ENCODE data around the gene C19orf44.
A peak's percentile ranks its signal among the peaks of the same experiment; 100 is the strongest.
"Not testable (repeated sequence)": the region's sequence is repeated elsewhere in the genome, so short reads cannot be mapped to it uniquely, and the experiment has no call there.

Gene C19orf44

GRCh38 chr19:16495982-16496612 lies at the start of gene C19orf44, which contains the start of gene CALR3:
Gene C19orf44 (plus strand): TSS chr19:16496394. CDS start chr19:16500793, 4,399 bp downstream.
Gene CALR3 (minus strand): TSS chr19:16496167. CDS start chr19:16496129, 38 bp downstream.
- peak; percentile 94 for DNase-seq (ENCODE audit: low read depth, low spot score)

GRCh38 chr19:16446724-16447368 lies 49.3 kb upstream of the C19orf44 start:
- DNase-seq (ENCODE audit: low read depth, low spot score), result no peak

GRCh38 chr19:16448872-16449271 lies 47.3 kb upstream of the C19orf44 start:
- not testable (repeated sequence) for DNase-seq (ENCODE audit: low read depth, low spot score)

- no peak for DNase-seq (ENCODE audit: low read depth, low spot score)
Observed at GRCh38 chr19:16449330-16449961, 46.7 kb upstream of the C19orf44 start.

GRCh38 chr19:16452325-16452724 lies 43.9 kb upstream of the C19orf44 start:
- no peak for DNase-seq (ENCODE audit: low read depth, low spot score)

- DNase-seq (ENCODE audit: low read depth, low spot score), result no peak
Observed at GRCh38 chr19:16454351-16454918, 41.8 kb upstream of the C19orf44 start.

- no peak for DNase-seq (ENCODE audit: low read depth, low spot score)
Observed at GRCh38 chr19:16455489-16455888, 40.7 kb upstream of the C19orf44 start.

- DNase-seq (ENCODE audit: low read depth, low spot score), result no peak
Observed at GRCh38 chr19:16456652-16457194, 39.5 kb upstream of the C19orf44 start.

GRCh38 chr19:16457195-16457953 lies 38.8 kb upstream of the C19orf44 start:
- DNase-seq (ENCODE audit: low read depth, low spot score), result no peak

- DNase-seq (ENCODE audit: low read depth, low spot score), result no peak
Observed at GRCh38 chr19:16457954-16458331, 38.3 kb upstream of the C19orf44 start.

GRCh38 chr19:16458391-16459341 lies 37.5 kb upstream of the C19orf44 start:
- DNase-seq (ENCODE audit: low read depth, low spot score), result no peak

GRCh38 chr19:16459680-16460079 lies 36.5 kb upstream of the C19orf44 start:
- no peak for DNase-seq (ENCODE audit: low read depth, low spot score)

- DNase-seq (ENCODE audit: low read depth, low spot score), result no peak
Observed at GRCh38 chr19:16460454-16460853, 35.7 kb upstream of the C19orf44 start.

- no peak for DNase-seq (ENCODE audit: low read depth, low spot score)
Observed at GRCh38 chr19:16461630-16462051, 34.6 kb upstream of the C19orf44 start.

- no peak for DNase-seq (ENCODE audit: low read depth, low spot score)
Observed at GRCh38 chr19:16462757-16463250, 33.4 kb upstream of the C19orf44 start.

GRCh38 chr19:16463341-16463990 lies 32.7 kb upstream of the C19orf44 start:
- no peak for DNase-seq (ENCODE audit: low read depth, low spot score)

- DNase-seq (ENCODE audit: low read depth, low spot score), result no peak
Observed at GRCh38 chr19:16463991-16464575, 32.1 kb upstream of the C19orf44 start.

- DNase-seq (ENCODE audit: low read depth, low spot score), result no peak
Observed at GRCh38 chr19:16465239-16465638, 31.0 kb upstream of the C19orf44 start.

GRCh38 chr19:16466802-16467427 lies 29.3 kb upstream of the C19orf44 start:
- DNase-seq (ENCODE audit: low read depth, low spot score), result not testable (repeated sequence)
